ENCODE data around the gene GRM8.

GRM8 gene

GRCh38 chr7:126424985-126425384 lies 827.8 kb downstream of the GRM8 start:
- Histone ChIP-seq H3K4me3 (ENCODE audit: low read depth, low read length) (no peak overlapping the region), H3K4me1 (no peaks in the 10 kb centered on the region), H3K9me3 (no peaks in the 10 kb centered on the region), H3K27me3 (no peaks in the 10 kb centered on the region), H3K36me3 (no peaks in the 10 kb centered on the region)
- no peak for TF ChIP-seq CTCF (IDR thresholded peaks at IDR 0.05; ENCODE audit: low read depth, low read length)
- DNase-seq, result no peak

- Histone ChIP-seq H3K9me3 (no peaks in the 10 kb centered on the region), H3K4me1 (no peaks in the 10 kb centered on the region; the same call in 1 of the 2 replicates), H3K4me3 (ENCODE audit: low read depth, low read length) (no peak overlapping the region), H3K36me3 (no peaks in the 10 kb centered on the region), H3K27me3 (no peaks in the 10 kb centered on the region)
- DNase-seq, result no peak
- no peak for TF ChIP-seq CTCF (IDR thresholded peaks at IDR 0.05; ENCODE audit: low read depth, low read length)
Observed at GRCh38 chr7:126419047-126419446, 833.7 kb downstream of the GRM8 start.

DNA sequence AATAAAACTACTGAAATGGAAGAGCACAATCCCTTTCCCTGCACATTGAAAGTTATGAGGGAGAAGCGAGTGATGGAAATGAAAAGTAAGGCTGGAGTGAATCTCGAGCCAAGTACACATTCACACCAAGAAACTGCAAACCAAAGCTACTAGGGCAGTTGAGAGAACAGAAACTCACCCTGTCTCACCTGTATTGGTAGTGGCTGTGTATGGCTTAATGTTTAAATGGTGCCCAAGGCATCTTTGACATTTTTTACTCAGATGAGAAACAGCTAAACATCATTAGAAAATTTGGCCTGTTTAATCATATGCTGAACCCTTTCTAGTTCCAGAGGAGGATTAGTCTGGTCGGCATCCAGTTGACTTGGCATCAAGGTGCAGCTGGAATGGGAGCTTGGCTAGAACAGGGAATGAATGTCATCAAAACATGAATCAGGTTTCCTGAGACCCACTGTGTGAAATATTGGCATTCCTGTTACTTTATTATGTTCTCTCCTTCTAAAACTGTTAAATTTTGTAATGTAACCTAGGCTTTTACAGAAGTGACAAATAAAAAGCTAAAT lies 840.8 kb downstream of the GRM8 start:
- no peaks in the 10 kb centered on the region for H3K36me3 ChIP-seq
- no peak for DNase-seq
- H3K27me3 ChIP-seq, result no peaks in the 10 kb centered on the region
- H3K9me3 ChIP-seq, result no peaks in the 10 kb centered on the region
- H3K4me3 ChIP-seq (ENCODE audit: low read depth, low read length), result no peak overlapping the region
- TF ChIP-seq CTCF (IDR thresholded peaks at IDR 0.05; ENCODE audit: low read depth, low read length), result no peak
- no peaks in the 10 kb centered on the region for H3K4me1 ChIP-seq

GRCh38 chr7:126411032-126411820 lies 841.5 kb downstream of the GRM8 start:
- Histone ChIP-seq H3K4me3 (ENCODE audit: low read depth, low read length) (no peak overlapping the region), H3K4me1 (no peaks in the 10 kb centered on the region), H3K9me3 (no peaks in the 10 kb centered on the region), H3K36me3 (no peaks in the 10 kb centered on the region), H3K27me3 (no peaks in the 10 kb centered on the region)
- TF ChIP-seq CTCF (IDR thresholded peaks at IDR 0.05; ENCODE audit: low read depth, low read length), result no peak
- DNase-seq, result no peak

- Histone ChIP-seq H3K36me3 (no peaks in the 10 kb centered on the region), H3K4me3 (ENCODE audit: low read depth, low read length) (no peak overlapping the region), H3K4me1 (peaks cover 11% of the 10 kb centered on the region; the same call in 1 of the 2 replicates), H3K9me3 (no peaks in the 10 kb centered on the region), H3K27me3 (no peaks in the 10 kb centered on the region)
- no peak for DNase-seq
- TF ChIP-seq CTCF (IDR thresholded peaks at IDR 0.05; ENCODE audit: low read depth, low read length), result no peak
Observed at GRCh38 chr7:126403040-126403439, 849.7 kb downstream of the GRM8 start.

GRCh38 chr7:126401918-126402317 lies 850.8 kb downstream of the GRM8 start:
- Histone ChIP-seq H3K27me3 (no peaks in the 10 kb centered on the region), H3K9me3 (no peaks in the 10 kb centered on the region), H3K4me3 (ENCODE audit: low read depth, low read length) (no peak overlapping the region), H3K4me1 (peaks cover 11% of the 10 kb centered on the region; the same call in 1 of the 2 replicates), H3K36me3 (no peaks in the 10 kb centered on the region)
- DNase-seq, result no peak
- no peak for TF ChIP-seq CTCF (IDR thresholded peaks at IDR 0.05; ENCODE audit: low read depth, low read length)

Data from BE2C (cell line).